Astrocyte (in vitro differentiated cells and primary cell): ENCODE data around the gene INPP5J. TPM values are rescaled to one million over a fixed set of nuclear protein-coding genes. Genes with fewer than 3 reads are reported as not detected.

Experiments used
- DNase-seq: peaks from one replicate; pipeline ENCODE4 v3.0.0-alpha.2; 2010; ENCODE audit warnings: low read depth
- FAIRE-seq: peaks from 2 replicates; lab custom pipeline; 2011; peaks lifted over from hg19 to GRCh38; lab: Jason Lieb, UNC
- H2AFZ ChIP-seq: 2 replicates; pipeline ENCODE4 v1.6.0; 2012; ENCODE audit warnings: low read depth, low read length, inconsistent platforms
- H3K27ac ChIP-seq: 2 replicates; pipeline ENCODE4 v1.5.1; 2011; ENCODE audit warnings: low read depth, low read length, inconsistent platforms
- H3K27me3 ChIP-seq: 2 replicates; pipeline ENCODE4 v1.6.0; 2011; ENCODE audit warnings: low read length, inconsistent platforms; ENCODE audit not compliant: insufficient read depth
- H3K36me3 ChIP-seq: 2 replicates; pipeline ENCODE4 v1.5.1; 2011; ENCODE audit warnings: low read length, inconsistent platforms; ENCODE audit not compliant: insufficient read depth
- H3K4me1 ChIP-seq: 2 replicates; pipeline ENCODE4 v1.5.1; 2011; ENCODE audit warnings: low read length, inconsistent platforms; ENCODE audit not compliant: insufficient read depth
- H3K4me2 ChIP-seq: 2 replicates; pipeline ENCODE4 v1.6.0; 2012; ENCODE audit warnings: low read length, inconsistent platforms
- H3K4me3 ChIP-seq: 2 replicates; pipeline ENCODE4 v1.5.1; 2011; ENCODE audit warnings: low read depth, mild to moderate bottlenecking, low read length, inconsistent platforms; ENCODE audit not compliant: insufficient read depth
- H3K79me2 ChIP-seq: 2 replicates; pipeline ENCODE4 v1.6.0; 2012; ENCODE audit warnings: mild to moderate bottlenecking, low read length, inconsistent platforms; ENCODE audit not compliant: insufficient read depth
- H3K9ac ChIP-seq: 2 replicates; pipeline ENCODE4 v1.6.0; 2012; ENCODE audit warnings: mild to moderate bottlenecking, low read length, inconsistent platforms
- H3K9me3 ChIP-seq: 2 replicates; pipeline ENCODE4 v1.5.1; 2012; ENCODE audit warnings: low read depth, mild to moderate bottlenecking, low read length, inconsistent platforms; ENCODE audit not compliant: insufficient read depth
- H4K20me1 ChIP-seq: 2 replicates; pipeline ENCODE4 v1.6.0; 2012; ENCODE audit warnings: low read length, inconsistent platforms; ENCODE audit not compliant: insufficient read depth
- H3K27ac Mint-ChIP-seq: one replicate; pipeline ENCODE4 v1.8.0; 2021; ENCODE audit warnings: mild to moderate bottlenecking, mixed read lengths; ENCODE audit not compliant: unreplicated experiment
- H3K27me3 Mint-ChIP-seq: one replicate; pipeline ENCODE4 v1.8.0; 2021; ENCODE audit warnings: low read depth, mixed read lengths; ENCODE audit not compliant: unreplicated experiment
- H3K36me3 Mint-ChIP-seq: one replicate; pipeline ENCODE4 v1.8.0; 2021; ENCODE audit warnings: low read depth, mixed read lengths; ENCODE audit not compliant: unreplicated experiment
- H3K4me1 Mint-ChIP-seq: one replicate; pipeline ENCODE4 v1.8.0; 2021; ENCODE audit warnings: low read depth, mixed read lengths; ENCODE audit not compliant: unreplicated experiment
- H3K4me3 Mint-ChIP-seq: one replicate; pipeline ENCODE4 v1.8.0; 2021; ENCODE audit warnings: mild to moderate bottlenecking, moderate library complexity, mixed read lengths; ENCODE audit not compliant: unreplicated experiment
- H3K9me3 Mint-ChIP-seq: one replicate; pipeline ENCODE4 v1.8.0; 2021; ENCODE audit warnings: mild to moderate bottlenecking, mixed read lengths; ENCODE audit not compliant: unreplicated experiment
- EZH2 ChIP-seq: IDR thresholded peaks from 2 replicates; pipeline ENCODE4 v1.6.1; 2012; ENCODE audit warnings: mild to moderate bottlenecking, low read length, inconsistent platforms; ENCODE audit not compliant: insufficient read depth
- total RNA-seq: library from RNA; stranded (reverse); gene quantifications from 2 replicates; pipeline ENCODE4 v1.2.1, GENCODE V29; 2021
- TF ChIP-seq, protein P1 (sequence below): IDR thresholded peaks from 2 replicates; pipeline ENCODE4 v1.5.1; 2011; ENCODE audit warnings: low read depth, mild to moderate bottlenecking, inconsistent platforms, low read length, moderate library complexity; ENCODE audit not compliant: insufficient read depth

Gene INPP5J
- total RNA-seq, 1 donor from 2014 or later, result 3.0 TPM

GRCh38 chr22:31148488-31148887, 25.7 kb downstream of the INPP5J start:
- Histone ChIP-seq H3K9ac (peak overlapping the region; percentile 15), H3K4me2 (peak overlapping the region; percentile 17), H3K79me2 (no peaks in the 10 kb centered on the region), H3K36me3 (no peaks in the 10 kb centered on the region), H3K9me3 (no peaks in the 10 kb centered on the region), H4K20me1 (no peaks in the 10 kb centered on the region), H3K4me3 (no peak overlapping the region), H3K4me1 (peaks cover 7% of the 10 kb centered on the region), H3K27ac (no peak overlapping the region), H2AFZ (peak overlapping the region; percentile 76), H3K27me3 (no peaks in the 10 kb centered on the region)
- TF ChIP-seq, protein P1, sequence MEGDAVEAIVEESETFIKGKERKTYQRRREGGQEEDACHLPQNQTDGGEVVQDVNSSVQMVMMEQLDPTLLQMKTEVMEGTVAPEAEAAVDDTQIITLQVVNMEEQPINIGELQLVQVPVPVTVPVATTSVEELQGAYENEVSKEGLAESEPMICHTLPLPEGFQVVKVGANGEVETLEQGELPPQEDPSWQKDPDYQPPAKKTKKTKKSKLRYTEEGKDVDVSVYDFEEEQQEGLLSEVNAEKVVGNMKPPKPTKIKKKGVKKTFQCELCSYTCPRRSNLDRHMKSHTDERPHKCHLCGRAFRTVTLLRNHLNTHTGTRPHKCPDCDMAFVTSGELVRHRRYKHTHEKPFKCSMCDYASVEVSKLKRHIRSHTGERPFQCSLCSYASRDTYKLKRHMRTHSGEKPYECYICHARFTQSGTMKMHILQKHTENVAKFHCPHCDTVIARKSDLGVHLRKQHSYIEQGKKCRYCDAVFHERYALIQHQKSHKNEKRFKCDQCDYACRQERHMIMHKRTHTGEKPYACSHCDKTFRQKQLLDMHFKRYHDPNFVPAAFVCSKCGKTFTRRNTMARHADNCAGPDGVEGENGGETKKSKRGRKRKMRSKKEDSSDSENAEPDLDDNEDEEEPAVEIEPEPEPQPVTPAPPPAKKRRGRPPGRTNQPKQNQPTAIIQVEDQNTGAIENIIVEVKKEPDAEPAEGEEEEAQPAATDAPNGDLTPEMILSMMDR, result no peak
- TF ChIP-seq EZH2, result no peak
- H3K9me3 Mint-ChIP-seq, result peaks cover 19% of the 10 kb centered on the region
- H3K27ac Mint-ChIP-seq, result no peak overlapping the region
- peaks cover 7% of the 10 kb centered on the region for H3K27me3 Mint-ChIP-seq
- no peak overlapping the region for H3K4me3 Mint-ChIP-seq
- DNase-seq (peak; percentile 14), FAIRE-seq (no peak)
- H3K36me3 Mint-ChIP-seq, result no peaks in the 10 kb centered on the region
- H3K4me1 Mint-ChIP-seq, result no peaks in the 10 kb centered on the region

GRCh38 chr22:31148953-31149627, 26.3 kb downstream of the INPP5J start:
- peak overlapping the region; percentile 76 for H2AFZ ChIP-seq
- H3K79me2 ChIP-seq, result no peaks in the 10 kb centered on the region
- no peak overlapping the region for H3K4me3 ChIP-seq
- peak overlapping the region; percentile 17 for H3K4me2 ChIP-seq
- no peaks in the 10 kb centered on the region for H3K27me3 ChIP-seq
- no peaks in the 10 kb centered on the region for H4K20me1 ChIP-seq
- peaks cover 11% of the 10 kb centered on the region for H3K27me3 Mint-ChIP-seq
- peaks cover 19% of the 10 kb centered on the region for H3K9me3 Mint-ChIP-seq
- peak overlapping the region; percentile 15 for H3K9ac ChIP-seq
- H3K4me1 ChIP-seq, result peaks cover 7% of the 10 kb centered on the region
- no peak overlapping the region for H3K27ac ChIP-seq
- no peak overlapping the region for H3K27ac Mint-ChIP-seq
- H3K4me1 Mint-ChIP-seq, result no peaks in the 10 kb centered on the region
- no peaks in the 10 kb centered on the region for H3K36me3 Mint-ChIP-seq
- FAIRE-seq, result peak; percentile 34
- no peak overlapping the region for H3K4me3 Mint-ChIP-seq
- H3K36me3 ChIP-seq, result no peaks in the 10 kb centered on the region
- DNase-seq, result peak; percentile 49
- TF ChIP-seq EZH2, result no peak
- TF ChIP-seq, protein P1, result peak; percentile 96
- H3K9me3 ChIP-seq, result no peaks in the 10 kb centered on the region

- Histone ChIP-seq H3K9ac (no peak overlapping the region), H3K27me3 (no peaks in the 10 kb centered on the region), H3K4me2 (no peak overlapping the region), H3K36me3 (no peaks in the 10 kb centered on the region), H2AFZ (no peak overlapping the region), H4K20me1 (no peaks in the 10 kb centered on the region), H3K4me1 (peaks cover 11% of the 10 kb centered on the region), H3K4me3 (no peak overlapping the region), H3K9me3 (no peaks in the 10 kb centered on the region), H3K27ac (no peak overlapping the region), H3K79me2 (no peaks in the 10 kb centered on the region)
- DNase-seq (no peak), FAIRE-seq (no peak)
- TF ChIP-seq, protein P1, result peak; percentile 40
- TF ChIP-seq EZH2, result no peak
- peaks cover 8% of the 10 kb centered on the region for H3K9me3 Mint-ChIP-seq
- no peak overlapping the region for H3K27ac Mint-ChIP-seq
- no peak overlapping the region for H3K4me3 Mint-ChIP-seq
- H3K36me3 Mint-ChIP-seq, result no peaks in the 10 kb centered on the region
- H3K27me3 Mint-ChIP-seq, result peaks cover 8% of the 10 kb centered on the region
- peaks cover 3% of the 10 kb centered on the region for H3K4me1 Mint-ChIP-seq
Observed at GRCh38 chr22:31150615-31151014, 27.8 kb downstream of the INPP5J start.
